ENCODE data around the gene RHD.
"Not testable (repeated sequence)": the region's sequence is repeated elsewhere in the genome, so short reads cannot be mapped to it uniquely, and the experiment has no call there.

DNA sequence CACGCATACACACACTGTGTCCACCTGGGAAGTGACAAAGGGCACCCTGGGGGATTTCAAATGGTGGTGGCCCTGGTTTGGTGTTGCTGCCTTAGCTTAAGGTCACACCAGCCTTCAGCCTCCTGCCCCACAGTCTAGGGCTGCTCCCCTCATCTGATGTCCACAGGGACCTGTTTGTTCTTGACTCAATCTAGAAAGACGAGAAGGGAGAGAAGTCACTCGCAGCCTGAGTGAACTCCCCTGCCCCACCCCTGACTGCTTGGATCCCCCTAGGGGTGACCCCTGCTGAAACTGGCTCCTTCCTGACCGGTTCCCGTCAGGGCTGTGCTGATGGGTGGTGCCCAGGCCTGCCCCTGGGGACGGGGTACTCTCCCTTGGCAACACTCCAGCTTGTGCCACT lies 14.9 kb downstream of the RHD start:
- not testable (repeated sequence) for TF ChIP-seq RAD21 (IDR thresholded peaks at IDR 0.05; ENCODE audit: insufficient read depth, low read depth, low read length); ESRRA (IDR thresholded peaks at IDR 0.05; ENCODE audit: low read length); EZH2 (IDR thresholded peaks at IDR 0.05; ENCODE audit: borderline replicate concordance, control insufficient read depth, low read depth, low read length)
- TF ChIP-seq, protein P1, sequence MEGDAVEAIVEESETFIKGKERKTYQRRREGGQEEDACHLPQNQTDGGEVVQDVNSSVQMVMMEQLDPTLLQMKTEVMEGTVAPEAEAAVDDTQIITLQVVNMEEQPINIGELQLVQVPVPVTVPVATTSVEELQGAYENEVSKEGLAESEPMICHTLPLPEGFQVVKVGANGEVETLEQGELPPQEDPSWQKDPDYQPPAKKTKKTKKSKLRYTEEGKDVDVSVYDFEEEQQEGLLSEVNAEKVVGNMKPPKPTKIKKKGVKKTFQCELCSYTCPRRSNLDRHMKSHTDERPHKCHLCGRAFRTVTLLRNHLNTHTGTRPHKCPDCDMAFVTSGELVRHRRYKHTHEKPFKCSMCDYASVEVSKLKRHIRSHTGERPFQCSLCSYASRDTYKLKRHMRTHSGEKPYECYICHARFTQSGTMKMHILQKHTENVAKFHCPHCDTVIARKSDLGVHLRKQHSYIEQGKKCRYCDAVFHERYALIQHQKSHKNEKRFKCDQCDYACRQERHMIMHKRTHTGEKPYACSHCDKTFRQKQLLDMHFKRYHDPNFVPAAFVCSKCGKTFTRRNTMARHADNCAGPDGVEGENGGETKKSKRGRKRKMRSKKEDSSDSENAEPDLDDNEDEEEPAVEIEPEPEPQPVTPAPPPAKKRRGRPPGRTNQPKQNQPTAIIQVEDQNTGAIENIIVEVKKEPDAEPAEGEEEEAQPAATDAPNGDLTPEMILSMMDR (IDR thresholded peaks at IDR 0.05 in 2 of 3, conservative IDR thresholded peaks at IDR 0.05 in 1 of 3; ENCODE audit: control insufficient read depth in 2 of 3, extremely low read depth in 1 of 3, insufficient read depth in 1 of 3, low read depth in 3 of 3, low read length in 3 of 3): not testable (repeated sequence)
